ENCODE data around the gene CSNK1G1.
"Not testable (repeated sequence)": the region's sequence is repeated elsewhere in the genome, so short reads cannot be mapped to it uniquely, and the experiment has no call there.

DNA sequence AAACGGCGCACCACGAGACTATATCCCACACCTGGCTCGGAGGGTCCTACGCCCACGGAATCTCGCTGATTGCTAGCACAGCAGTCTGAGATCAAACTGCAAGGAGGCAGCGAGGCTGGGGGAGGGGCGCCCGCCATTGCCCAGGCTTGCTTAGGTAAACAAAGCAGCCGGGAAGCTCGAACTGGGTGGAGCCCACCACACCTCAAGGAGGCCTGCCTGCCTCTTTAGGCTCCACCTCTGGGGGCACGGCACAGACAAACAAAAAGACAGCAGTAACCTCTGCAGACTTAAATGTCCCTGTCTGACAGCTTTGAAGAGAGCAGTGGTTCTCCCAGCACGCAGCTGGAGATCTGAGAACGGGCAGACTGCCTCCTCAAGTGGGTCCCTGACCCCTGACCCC lies 29.0 kb downstream of the CSNK1G1 start:
- TF ChIP-seq, protein P1, sequence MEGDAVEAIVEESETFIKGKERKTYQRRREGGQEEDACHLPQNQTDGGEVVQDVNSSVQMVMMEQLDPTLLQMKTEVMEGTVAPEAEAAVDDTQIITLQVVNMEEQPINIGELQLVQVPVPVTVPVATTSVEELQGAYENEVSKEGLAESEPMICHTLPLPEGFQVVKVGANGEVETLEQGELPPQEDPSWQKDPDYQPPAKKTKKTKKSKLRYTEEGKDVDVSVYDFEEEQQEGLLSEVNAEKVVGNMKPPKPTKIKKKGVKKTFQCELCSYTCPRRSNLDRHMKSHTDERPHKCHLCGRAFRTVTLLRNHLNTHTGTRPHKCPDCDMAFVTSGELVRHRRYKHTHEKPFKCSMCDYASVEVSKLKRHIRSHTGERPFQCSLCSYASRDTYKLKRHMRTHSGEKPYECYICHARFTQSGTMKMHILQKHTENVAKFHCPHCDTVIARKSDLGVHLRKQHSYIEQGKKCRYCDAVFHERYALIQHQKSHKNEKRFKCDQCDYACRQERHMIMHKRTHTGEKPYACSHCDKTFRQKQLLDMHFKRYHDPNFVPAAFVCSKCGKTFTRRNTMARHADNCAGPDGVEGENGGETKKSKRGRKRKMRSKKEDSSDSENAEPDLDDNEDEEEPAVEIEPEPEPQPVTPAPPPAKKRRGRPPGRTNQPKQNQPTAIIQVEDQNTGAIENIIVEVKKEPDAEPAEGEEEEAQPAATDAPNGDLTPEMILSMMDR (IDR thresholded peaks at IDR 0.05; ENCODE audit: poor library complexity, severe bottlenecking), result not testable (repeated sequence)
- not testable (repeated sequence) for TF ChIP-seq EZH2 (IDR thresholded peaks at IDR 0.05; ENCODE audit: borderline replicate concordance, insufficient read depth, low read length, poor library complexity, severe bottlenecking); SMC3 (conservative IDR thresholded peaks at IDR 0.05; ENCODE audit: poor library complexity)
